H1 (cell line): ENCODE results near the gene BATF2. TPM values are rescaled to one million over a fixed set of nuclear protein-coding genes. Genes with fewer than 3 reads are reported as not detected.

ENCODE experiments used
- polyA plus RNA-seq, 7 experiments: library from polyadenylated mRNA; depleted of rRNA in 3 of 7; stranded (reverse) in 5 of 7; unstranded in 2 of 7; fragments of >200 nt in 5 of 7; fragments of 200-250 nt in 2 of 7; gene quantifications; 1 replicate in 5 of 7; 2 replicates in 1 of 7; 4 replicates in 1 of 7; pipeline versions ENCODE4 v1.2.1 to v1.2.3, GENCODE V29; 2011 to 2013; ENCODE audit warnings: missing spikeins in 2 of 7, mixed read lengths in 2 of 7
- total RNA-seq: library from RNA; stranded (reverse); fragmentation: NEBNext Ultra II Directional; extraction: Animal tissue kit (Norgen Biotek cat#: 25700); gene quantifications from 2 replicates; pipeline ENCODE4 v1.2.1, GENCODE V29; 2021
- TF ChIP-seq, protein P1 (sequence below): IDR thresholded peaks from 2 replicates; pipeline ENCODE4 v1.6.1; 2012; ENCODE audit warnings: inconsistent platforms

The BATF2 gene
- total and polyA plus RNA-seq, 2 of the 8 experiments (the other 6 are each of a cell fraction or from before 2014, with no cell fraction given) = 1.4 to 3.1 TPM

DNA sequence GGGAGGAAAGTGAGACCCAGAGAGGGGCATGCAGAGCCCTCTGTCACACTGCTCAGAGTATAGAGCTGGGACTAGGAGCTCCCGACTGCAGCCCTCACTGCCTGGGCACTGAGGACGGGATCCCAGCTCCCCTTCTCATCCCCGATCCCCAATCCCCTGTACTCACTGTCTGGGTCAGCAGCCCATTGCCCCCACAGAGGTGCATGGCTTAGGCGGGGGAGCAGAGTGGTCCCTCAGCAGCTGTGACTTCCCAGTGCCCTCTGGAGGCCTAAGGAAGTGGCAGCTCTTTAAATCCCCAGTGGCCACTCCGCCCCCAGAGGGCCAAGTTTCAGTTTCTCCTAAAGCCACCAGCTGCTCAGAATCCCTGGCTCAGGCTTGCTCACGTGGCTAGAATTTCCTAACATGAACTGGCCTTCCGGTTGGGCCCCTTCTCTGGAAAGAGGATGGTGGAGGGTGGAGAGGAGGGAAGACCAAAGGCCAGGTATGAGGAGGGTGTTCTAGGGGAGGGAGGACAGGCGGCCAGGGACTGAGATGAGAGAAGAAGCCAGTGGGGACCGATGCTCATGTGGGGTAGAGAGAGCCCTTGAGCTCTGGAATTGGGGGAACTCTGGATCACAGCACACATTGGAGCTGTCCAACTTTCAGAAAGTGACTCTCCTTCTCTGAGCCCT is at the start of gene BATF2 (continued):
- TF ChIP-seq, protein P1, sequence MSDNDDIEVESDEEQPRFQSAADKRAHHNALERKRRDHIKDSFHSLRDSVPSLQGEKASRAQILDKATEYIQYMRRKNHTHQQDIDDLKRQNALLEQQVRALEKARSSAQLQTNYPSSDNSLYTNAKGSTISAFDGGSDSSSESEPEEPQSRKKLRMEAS = peak; percentile 63
